ENCODE data around the gene BAIAP3.
"Not testable (repeated sequence)": the region's sequence is repeated elsewhere in the genome, so short reads cannot be mapped to it uniquely, and the experiment has no call there.

Gene BAIAP3

GRCh38 chr16:1316033-1316405 is 17.4 kb upstream of the BAIAP3 start:
- DNase-seq, result no peak

- DNase-seq, result no peak
Measured at GRCh38 chr16:1317479-1318267, 15.8 kb upstream of the BAIAP3 start.

- no peak for DNase-seq
Measured at GRCh38 chr16:1318268-1318545, 15.2 kb upstream of the BAIAP3 start.

GRCh38 chr16:1319041-1319440 is 14.4 kb upstream of the BAIAP3 start:
- no peak for DNase-seq

- no peak for DNase-seq
Measured at GRCh38 chr16:1320097-1320496, 13.3 kb upstream of the BAIAP3 start.

GRCh38 chr16:1320658-1321240 is 12.7 kb upstream of the BAIAP3 start:
- no peak for DNase-seq

- DNase-seq, result no peak
Measured at GRCh38 chr16:1322407-1322806, 11.0 kb upstream of the BAIAP3 start.

GRCh38 chr16:1323296-1324239 is 9.9 kb upstream of the BAIAP3 start:
- DNase-seq, result no peak

- DNase-seq, result no peak
Measured at GRCh38 chr16:1324286-1324826, 9.1 kb upstream of the BAIAP3 start.

GRCh38 chr16:1325261-1325660 is 8.2 kb upstream of the BAIAP3 start:
- DNase-seq, result no peak

- no peak for DNase-seq
Measured at GRCh38 chr16:1325673-1326371, 7.6 kb upstream of the BAIAP3 start.

- no peak for DNase-seq
Measured at GRCh38 chr16:1326391-1326790, 7.1 kb upstream of the BAIAP3 start.

GRCh38 chr16:1326946-1327618 is 6.4 kb upstream of the BAIAP3 start:
- no peak for DNase-seq

- no peak for DNase-seq
Measured at GRCh38 chr16:1327619-1327947, 5.9 kb upstream of the BAIAP3 start.

GRCh38 chr16:1328136-1328535 is 5.3 kb upstream of the BAIAP3 start:
- not testable (repeated sequence) for DNase-seq

GRCh38 chr16:1328961-1329360 is 4.5 kb upstream of the BAIAP3 start:
- not testable (repeated sequence) for DNase-seq

GRCh38 chr16:1330260-1330914 is 3.1 kb upstream of the BAIAP3 start:
- DNase-seq, result no peak

GRCh38 chr16:1330931-1331711 is 2.3 kb upstream of the BAIAP3 start:
- no peak for DNase-seq

GRCh38 chr16:1331712-1332617 is 1.5 kb upstream of the BAIAP3 start:
- DNase-seq, result peak in 3 of 5 experiments; percentile 34 to 59 (median 50)

Data from T-helper 2 cell (primary cell).